ENCODE results near the gene C1orf167.

C1orf167 gene

GRCh38 chr1:11790880-11791715 lies 29.1 kb downstream of the C1orf167 start:
- in situ Hi-C loops (cut with HindIII; ENCODE audit: low sequenced_read_pairs) = no loop called here
- H3K4me3 ChIP-seq (ENCODE audit: low read depth, low read length) = no peak overlapping the region

GRCh38 chr1:11792106-11792505 lies 30.1 kb downstream of the C1orf167 start:
- H3K4me3 ChIP-seq (ENCODE audit: low read depth, low read length) = no peak overlapping the region
- TF ChIP-seq CTCF (IDR thresholded peaks at IDR 0.05; ENCODE audit: low read depth, low read length) = no peak
- DNase-seq (ENCODE audit: low read depth, low spot score) = no peak
- in situ Hi-C loops (cut with HindIII; ENCODE audit: low sequenced_read_pairs) = no loop called here

More at GRCh38 chr1:11790880-11791715, 29.1 kb downstream of the C1orf167 start:
- TF ChIP-seq CTCF (IDR thresholded peaks at IDR 0.05; ENCODE audit: low read depth, low read length) = no peak
- peak; percentile 90 for DNase-seq (ENCODE audit: low read depth, low spot score)

GRCh38 chr1:11793819-11794218 lies 31.8 kb downstream of the C1orf167 start:
- in situ Hi-C loops (cut with HindIII; ENCODE audit: low sequenced_read_pairs) = no loop called here
- TF ChIP-seq CTCF (IDR thresholded peaks at IDR 0.05; ENCODE audit: low read depth, low read length) = no peak
- H3K4me3 ChIP-seq (ENCODE audit: low read depth, low read length) = no peak overlapping the region
- DNase-seq (ENCODE audit: low read depth, low spot score) = no peak

- H3K4me3 ChIP-seq (ENCODE audit: low read depth, low read length) = no peak overlapping the region
- DNase-seq (ENCODE audit: low read depth, low spot score) = no peak
- TF ChIP-seq CTCF (IDR thresholded peaks at IDR 0.05; ENCODE audit: low read depth, low read length) = no peak
- in situ Hi-C loops (cut with HindIII; ENCODE audit: low sequenced_read_pairs) = no loop called here
Measured at GRCh38 chr1:11794446-11795237, 32.6 kb downstream of the C1orf167 start.

GRCh38 chr1:11795238-11795890 lies 33.4 kb downstream of the C1orf167 start:
- TF ChIP-seq CTCF (IDR thresholded peaks at IDR 0.05; ENCODE audit: low read depth, low read length) = no peak
- in situ Hi-C loops (cut with HindIII; ENCODE audit: low sequenced_read_pairs) = no loop called here
- no peak for DNase-seq (ENCODE audit: low read depth, low spot score)

GRCh38 chr1:11796036-11796828 lies 34.2 kb downstream of the C1orf167 start:
- no peak for TF ChIP-seq CTCF (IDR thresholded peaks at IDR 0.05; ENCODE audit: low read depth, low read length)
- no peak for DNase-seq (ENCODE audit: low read depth, low spot score)
- in situ Hi-C loops (cut with HindIII; ENCODE audit: low sequenced_read_pairs) = no loop called here
- no peak overlapping the region for H3K4me3 ChIP-seq (ENCODE audit: low read depth, low read length)

More at GRCh38 chr1:11795238-11795890, 33.4 kb downstream of the C1orf167 start:
- H3K4me3 ChIP-seq (ENCODE audit: low read depth, low read length) = no peak overlapping the region
